Mesodermal cell (in vitro differentiated cells): ENCODE data around the gene ERFL.

ENCODE experiments used
- H3K27ac ChIP-seq: 2 replicates; pipeline ENCODE4 v1.7.0; 2013; ENCODE audit warnings: mild to moderate bottlenecking, low read depth, low read length, moderate library complexity; ENCODE audit not compliant: severe bottlenecking
- H3K36me3 ChIP-seq: 2 replicates; pipeline ENCODE4 v1.7.1; 2013; ENCODE audit warnings: mild to moderate bottlenecking, low read length, moderate library complexity; ENCODE audit not compliant: control insufficient read depth, insufficient read depth
- H3K4me1 ChIP-seq: one replicate; pipeline ENCODE4 v1.7.1; 2013; ENCODE audit warnings: mild to moderate bottlenecking, low read length; ENCODE audit not compliant: insufficient read depth, control insufficient read depth, poor library complexity, severe bottlenecking
- H3K4me3 ChIP-seq: 2 replicates; pipeline ENCODE4 v1.7.0; 2013; ENCODE audit warnings: low read length, control low read depth, mild to moderate bottlenecking; ENCODE audit not compliant: insufficient read depth, poor library complexity, severe bottlenecking; ENCODE audit errors: extremely low read depth
- H3K9me3 ChIP-seq: 2 replicates; pipeline ENCODE4 v1.7.1; 2013; ENCODE audit warnings: mild to moderate bottlenecking, low read length, moderate library complexity; ENCODE audit not compliant: control insufficient read depth
- WGBS, 2 experiments: methylation state at CpG; one replicate each; pipeline ENCODE4 v1.1.5; 2013; ENCODE audit warnings: missing lambda C conversion rate in 2 of 2; ENCODE audit not compliant: insufficient coverage in 2 of 2; 5-methylcytosine and 5-hydroxymethylcytosine counted together

Gene ERFL

GRCh38 chr19:41933693-41934426 is 5.6 kb upstream of the ERFL start:
- H3K36me3 ChIP-seq = no peaks in the 10 kb centered on the region
- 32 to 46% methylated on average over 4 to 5 of the region's 7 CpGs for WGBS, 2 experiments
- H3K4me3 ChIP-seq = no peak overlapping the region
- no peaks in the 10 kb centered on the region for H3K9me3 ChIP-seq
- H3K4me1 ChIP-seq = no peaks in the 10 kb centered on the region
- no peak overlapping the region for H3K27ac ChIP-seq

DNA sequence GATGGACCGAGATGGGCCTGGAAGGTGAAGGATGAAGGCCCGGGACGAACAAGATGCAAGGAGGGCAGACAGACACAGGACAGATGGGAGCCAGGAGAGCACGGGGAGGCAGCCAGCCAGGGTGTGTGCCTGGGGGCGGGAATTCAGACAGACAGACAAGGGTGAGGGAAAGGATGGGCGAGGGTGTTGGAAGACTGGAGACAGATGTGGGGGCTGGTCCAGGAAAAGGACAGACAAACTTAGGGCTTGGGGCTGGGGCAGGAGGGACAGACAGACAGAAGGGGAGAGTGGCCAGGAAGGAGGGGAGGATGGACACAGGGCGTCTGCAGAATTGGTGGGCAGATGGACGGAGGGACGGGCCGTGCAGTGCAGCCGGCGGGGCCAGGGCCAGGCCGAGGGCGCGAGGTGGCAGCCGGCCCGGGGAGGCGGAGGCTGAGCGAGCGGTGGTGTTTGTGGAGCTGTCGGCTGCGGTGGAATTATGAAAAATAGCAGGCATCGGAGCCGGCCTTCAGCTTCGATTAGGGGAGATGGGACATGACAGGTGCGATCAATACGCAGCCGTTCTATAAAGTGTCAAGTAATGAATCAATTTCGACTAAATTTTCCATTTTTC is 4.6 kb upstream of the ERFL start:
- H3K4me1 ChIP-seq = no peaks in the 10 kb centered on the region
- H3K9me3 ChIP-seq = no peaks in the 10 kb centered on the region
- 31 to 40% methylated on average over 28 to 29 of the region's 29 CpGs for WGBS, 2 experiments
- H3K4me3 ChIP-seq = no peak overlapping the region
- H3K36me3 ChIP-seq = no peaks in the 10 kb centered on the region
- H3K27ac ChIP-seq = no peak overlapping the region

DNA sequence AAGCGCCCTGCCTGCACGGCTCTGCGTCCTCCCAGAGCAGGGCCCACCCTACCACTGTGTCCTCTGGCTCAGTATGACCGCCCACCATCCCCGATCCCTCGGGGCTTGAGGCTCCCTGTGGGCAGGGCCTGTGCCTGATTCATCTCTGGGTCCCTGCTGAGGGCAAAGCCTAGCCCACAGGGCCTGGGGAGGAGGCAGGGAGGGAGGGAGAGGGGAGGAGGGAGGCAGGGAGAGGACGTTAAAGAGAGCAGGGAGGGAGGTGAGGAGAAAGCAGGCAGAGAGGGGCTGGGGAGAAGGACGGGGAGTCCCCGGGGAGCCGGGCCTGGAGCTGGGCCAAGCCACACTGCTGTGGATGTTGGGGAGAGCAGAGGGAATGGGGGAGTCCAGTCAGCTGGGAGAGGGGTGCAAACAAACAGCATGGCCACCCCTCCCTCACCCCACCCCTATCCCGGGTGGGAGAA is 4.0 kb upstream of the ERFL start:
- Histone ChIP-seq H3K4me1 (no peaks in the 10 kb centered on the region), H3K27ac (no peak overlapping the region), H3K4me3 (no peak overlapping the region), H3K9me3 (no peaks in the 10 kb centered on the region), H3K36me3 (no peaks in the 10 kb centered on the region)
- 7 to 15% methylated on average over 6 to 7 of the region's 11 CpGs for WGBS, 2 experiments

GRCh38 chr19:41930926-41931592 is 2.8 kb upstream of the ERFL start:
- 3 to 6% methylated on average over 12 of the region's 17 CpGs for WGBS, 2 experiments
- Histone ChIP-seq H3K4me3 (no peak overlapping the region), H3K27ac (no peak overlapping the region), H3K4me1 (no peaks in the 10 kb centered on the region), H3K9me3 (no peaks in the 10 kb centered on the region), H3K36me3 (no peaks in the 10 kb centered on the region)

DNA sequence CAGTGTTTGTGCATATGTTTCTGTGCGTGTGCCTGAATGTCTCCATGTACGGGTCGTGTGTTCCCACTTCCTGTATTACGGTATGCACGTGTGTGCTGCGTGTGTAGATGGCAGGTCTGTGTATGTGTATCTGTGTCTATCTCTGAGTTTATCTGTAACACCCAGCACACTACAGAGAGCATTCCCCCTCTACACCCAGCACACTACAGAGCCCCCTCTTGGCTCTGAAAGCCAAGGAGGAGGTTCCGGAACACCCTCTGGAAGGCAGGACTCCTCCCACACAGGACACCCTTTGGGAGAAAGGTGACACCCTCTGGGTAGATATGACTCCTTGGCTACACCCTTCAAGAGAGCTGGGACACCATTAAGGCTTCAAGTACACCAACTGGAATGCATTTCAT is 2.1 kb upstream of the ERFL start:
- Histone ChIP-seq H3K36me3 (no peaks in the 10 kb centered on the region), H3K4me1 (no peaks in the 10 kb centered on the region), H3K9me3 (no peaks in the 10 kb centered on the region), H3K4me3 (no peak overlapping the region), H3K27ac (no peak overlapping the region)
- 28 to 30% methylated on average over 2 of the region's 7 CpGs for WGBS, 2 experiments

- Histone ChIP-seq H3K9me3 (no peaks in the 10 kb centered on the region), H3K36me3 (no peaks in the 10 kb centered on the region), H3K27ac (no peak overlapping the region), H3K4me3 (no peak overlapping the region), H3K4me1 (no peaks in the 10 kb centered on the region)
- 21 to 33% methylated on average over 6 to 8 of the region's 14 CpGs for WGBS, 2 experiments
These were observed 1.4 kb upstream of the ERFL start for GRCh38 chr19:41929536-41930071.

- Histone ChIP-seq H3K9me3 (no peaks in the 10 kb centered on the region), H3K27ac (no peak overlapping the region), H3K4me1 (no peaks in the 10 kb centered on the region), H3K4me3 (peak overlapping the region; percentile 45), H3K36me3 (no peaks in the 10 kb centered on the region)
- 8 to 12% methylated on average over 11 to 15 of the region's 29 CpGs for WGBS, 2 experiments
These were observed 696 bp upstream of the ERFL start for GRCh38 chr19:41928754-41929535.

GRCh38 chr19:41927497-41928192 is 604 bp downstream of the ERFL start:
- H3K9me3 ChIP-seq = no peaks in the 10 kb centered on the region
- H3K36me3 ChIP-seq = no peaks in the 10 kb centered on the region
- peak overlapping the region; percentile 45 for H3K4me3 ChIP-seq
- H3K4me1 ChIP-seq = no peaks in the 10 kb centered on the region
- no peak overlapping the region for H3K27ac ChIP-seq
- WGBS, 2 experiments = 0 to 1% methylated on average over 15 to 20 of the region's 43 CpGs

GRCh38 chr19:41926763-41927496 is 1.3 kb downstream of the ERFL start:
- WGBS, 2 experiments = 38 to 46% methylated on average over 14 to 16 of the region's 16 CpGs
- H3K9me3 ChIP-seq = no peaks in the 10 kb centered on the region
- H3K36me3 ChIP-seq = no peaks in the 10 kb centered on the region
- no peak overlapping the region for H3K4me3 ChIP-seq
- no peak overlapping the region for H3K27ac ChIP-seq
- H3K4me1 ChIP-seq = no peaks in the 10 kb centered on the region
